HG02678 (cell line): Measurements from ENCODE around the gene PFN1.
A peak's percentile ranks its signal among the peaks of the same experiment; 100 is the strongest.

Experiments used
- ATAC-seq: cut with Tn5 transposase; IDR thresholded peaks from one replicate; pipeline ENCODE4 v1.9.1; 2021; ENCODE audit warnings: mild to moderate bottlenecking, moderate library complexity; ENCODE audit not compliant: unreplicated experiment

The PFN1 gene

DNA sequence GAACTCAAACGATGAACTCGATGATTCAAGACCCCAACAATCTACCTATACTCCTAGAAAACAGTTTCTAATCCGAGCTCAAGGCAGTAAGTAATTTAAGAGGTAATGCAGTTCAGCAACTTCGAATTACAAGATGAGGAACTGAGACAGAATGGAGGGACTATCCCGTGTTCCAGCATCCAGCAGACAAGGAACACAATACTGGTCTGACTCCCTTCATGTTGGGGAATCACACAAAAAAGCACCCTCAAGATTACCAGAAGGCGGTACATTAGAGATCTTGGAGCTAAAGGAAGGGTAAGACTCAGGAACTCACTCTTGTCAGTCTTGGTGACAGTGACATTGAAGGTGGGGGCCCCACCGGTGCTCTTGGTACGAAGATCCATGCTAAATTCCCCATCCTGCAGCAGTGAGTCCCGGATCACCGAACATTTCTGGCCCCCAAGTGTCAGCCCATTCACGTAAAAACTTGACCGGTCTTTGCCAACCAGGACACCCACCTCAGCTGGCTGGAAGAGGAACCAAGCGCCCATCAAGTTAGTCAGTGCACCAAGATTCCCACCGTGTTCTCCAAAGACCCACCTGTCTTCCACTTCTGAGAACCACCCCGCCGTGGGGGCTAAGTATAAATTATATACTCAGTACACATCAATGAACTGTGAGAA is 1.9 kb downstream of the PFN1 start:
- no peak for ATAC-seq

DNA sequence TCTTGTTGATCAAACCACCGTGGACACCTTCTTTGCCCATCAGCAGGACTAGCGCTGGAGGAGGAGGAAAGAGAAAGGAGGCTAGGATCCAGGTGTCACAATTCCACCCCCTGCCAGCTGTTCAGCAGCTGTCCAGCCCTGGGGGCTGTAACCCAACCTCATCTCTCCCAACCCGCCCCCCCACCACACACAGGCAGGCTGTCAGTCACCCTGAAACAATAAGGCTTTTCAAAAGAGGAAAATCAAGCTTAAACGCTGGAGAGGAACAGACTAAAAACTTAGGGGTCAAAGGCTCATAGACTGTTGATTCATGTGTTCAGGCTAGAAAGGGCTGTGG is 2.4 kb downstream of the PFN1 start:
- ATAC-seq, result no peak

DNA sequence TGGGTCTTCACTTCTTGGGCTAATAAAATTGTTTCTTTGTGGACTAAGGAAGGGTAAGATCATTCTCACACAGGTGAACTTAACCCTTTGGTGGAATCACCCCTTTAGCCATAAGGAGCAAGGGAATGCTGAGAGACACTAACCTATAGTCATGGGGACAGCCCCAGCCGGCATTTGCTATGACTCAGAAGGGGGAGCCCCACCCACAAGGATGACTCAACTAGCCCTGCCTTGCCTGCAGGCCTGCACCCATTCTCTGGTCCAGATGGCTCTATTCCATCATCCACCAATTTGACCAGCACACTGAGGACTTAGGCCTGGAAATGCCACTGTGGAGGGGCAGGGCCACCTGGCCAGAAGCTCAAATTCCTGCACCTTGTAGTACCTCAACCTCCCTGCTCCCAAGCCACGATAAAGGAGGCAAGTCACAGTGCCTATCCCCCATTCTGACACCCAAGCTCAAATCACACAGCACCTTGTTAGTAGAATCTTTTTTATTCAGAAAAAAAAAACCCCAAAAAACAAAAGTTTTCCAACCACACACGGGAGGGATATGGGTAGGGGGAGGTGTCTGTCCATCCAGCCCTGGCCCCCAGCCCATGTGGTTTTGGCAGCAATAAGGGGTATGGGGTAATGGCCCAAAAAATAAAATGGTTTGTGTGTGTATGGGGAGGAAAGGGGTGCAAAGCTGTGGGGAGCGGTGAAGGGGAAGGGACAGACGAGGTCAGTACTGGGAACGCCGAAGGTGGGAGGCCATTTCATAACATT is 3.0 kb downstream of the PFN1 start:
- no peak for ATAC-seq

DNA sequence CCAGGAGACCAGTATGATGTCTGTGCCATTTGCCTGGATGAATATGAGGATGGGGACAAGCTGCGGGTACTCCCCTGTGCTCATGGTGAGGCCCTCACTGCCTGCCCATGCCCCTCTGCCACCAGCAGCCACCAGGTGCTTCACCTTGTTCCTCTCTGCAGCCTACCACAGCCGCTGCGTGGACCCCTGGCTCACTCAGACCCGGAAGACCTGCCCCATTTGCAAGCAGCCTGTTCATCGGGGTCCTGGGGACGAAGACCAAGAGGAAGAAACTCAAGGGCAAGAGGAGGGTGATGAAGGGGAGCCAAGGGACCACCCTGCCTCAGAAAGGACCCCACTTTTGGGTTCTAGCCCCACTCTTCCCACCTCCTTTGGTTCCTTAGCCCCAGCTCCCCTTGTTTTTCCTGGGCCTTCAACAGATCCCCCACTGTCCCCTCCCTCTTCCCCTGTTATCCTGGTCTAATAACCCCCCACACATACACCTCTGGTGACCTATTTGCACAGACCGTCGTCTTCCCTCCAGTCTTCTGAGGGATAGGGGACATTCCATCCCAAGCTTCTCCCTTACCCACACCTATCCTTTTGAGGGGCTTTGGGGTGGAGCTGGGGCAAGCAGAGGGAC is 3.7 kb downstream of the PFN1 start:
- ATAC-seq, result no peak

DNA sequence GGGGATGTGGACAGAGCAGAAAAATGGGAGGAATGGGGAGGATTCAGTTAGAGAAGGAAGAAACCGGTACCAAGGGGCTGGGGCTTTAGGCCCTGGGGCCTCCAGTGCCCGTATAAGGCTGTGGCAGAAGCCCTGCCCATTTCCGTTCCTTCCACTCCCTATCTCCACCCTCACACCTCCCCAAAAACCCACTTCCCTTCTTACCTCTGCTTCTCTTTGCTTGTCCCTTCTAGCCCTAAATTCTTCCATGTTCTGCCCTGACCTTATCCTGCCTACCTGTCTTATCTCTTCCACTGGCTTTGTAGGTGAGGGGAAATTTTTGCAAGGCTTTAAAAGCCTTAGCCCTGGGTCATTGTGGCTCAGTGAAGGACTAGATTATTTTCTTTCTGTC is 4.2 kb downstream of the PFN1 start:
- no peak for ATAC-seq

DNA sequence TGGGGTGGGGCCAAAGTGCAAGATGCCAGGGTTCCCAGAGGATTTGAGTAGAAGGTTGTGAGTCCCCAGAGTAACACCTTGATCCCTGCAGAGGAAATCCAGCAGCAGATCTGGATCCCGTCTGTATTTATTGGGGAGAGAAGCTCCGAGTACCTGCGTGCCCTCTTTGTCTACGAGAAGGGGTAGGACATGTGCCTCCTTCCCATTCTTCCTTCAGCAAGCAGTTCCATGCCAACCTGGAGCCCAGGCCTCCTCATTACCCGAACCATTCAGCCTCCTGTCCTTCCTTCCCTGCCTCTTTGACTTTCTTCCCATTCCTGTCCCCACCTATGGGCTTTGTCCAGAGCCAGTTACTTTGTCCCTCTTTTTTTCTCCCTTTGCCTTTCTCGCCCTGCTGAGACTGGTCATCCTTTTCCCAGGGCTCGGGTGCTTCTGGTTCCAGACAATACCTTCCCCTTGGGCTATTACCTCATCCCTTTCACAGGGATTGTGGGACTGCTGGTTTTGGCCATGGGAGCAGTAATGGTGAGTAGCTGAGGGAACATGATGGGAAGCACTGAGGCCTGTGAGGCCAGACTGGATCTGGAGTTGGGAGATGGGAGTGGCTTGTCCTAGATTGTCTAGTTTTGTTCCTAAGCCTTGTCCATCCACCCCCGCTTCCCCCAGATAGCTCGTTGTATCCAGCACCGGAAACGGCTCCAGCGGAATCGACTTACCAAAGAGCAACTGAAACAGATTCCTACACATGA is 5.4 kb downstream of the PFN1 start:
- no peak for ATAC-seq

DNA sequence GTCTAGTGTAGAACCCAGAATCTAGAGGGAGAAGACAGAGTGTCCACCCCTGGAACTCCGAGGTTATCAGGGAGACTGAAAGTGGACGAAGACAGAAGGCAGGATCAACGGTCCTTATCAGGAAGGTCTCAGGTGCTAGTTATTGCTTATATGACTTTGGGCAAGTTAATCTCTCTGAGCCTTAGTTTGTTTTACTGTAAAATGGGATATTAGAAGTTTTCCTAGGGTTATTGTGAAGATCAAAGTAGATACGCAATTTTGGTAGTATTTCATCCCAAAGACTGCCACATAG is 7.1 kb downstream of the PFN1 start:
- ATAC-seq, result no peak

DNA sequence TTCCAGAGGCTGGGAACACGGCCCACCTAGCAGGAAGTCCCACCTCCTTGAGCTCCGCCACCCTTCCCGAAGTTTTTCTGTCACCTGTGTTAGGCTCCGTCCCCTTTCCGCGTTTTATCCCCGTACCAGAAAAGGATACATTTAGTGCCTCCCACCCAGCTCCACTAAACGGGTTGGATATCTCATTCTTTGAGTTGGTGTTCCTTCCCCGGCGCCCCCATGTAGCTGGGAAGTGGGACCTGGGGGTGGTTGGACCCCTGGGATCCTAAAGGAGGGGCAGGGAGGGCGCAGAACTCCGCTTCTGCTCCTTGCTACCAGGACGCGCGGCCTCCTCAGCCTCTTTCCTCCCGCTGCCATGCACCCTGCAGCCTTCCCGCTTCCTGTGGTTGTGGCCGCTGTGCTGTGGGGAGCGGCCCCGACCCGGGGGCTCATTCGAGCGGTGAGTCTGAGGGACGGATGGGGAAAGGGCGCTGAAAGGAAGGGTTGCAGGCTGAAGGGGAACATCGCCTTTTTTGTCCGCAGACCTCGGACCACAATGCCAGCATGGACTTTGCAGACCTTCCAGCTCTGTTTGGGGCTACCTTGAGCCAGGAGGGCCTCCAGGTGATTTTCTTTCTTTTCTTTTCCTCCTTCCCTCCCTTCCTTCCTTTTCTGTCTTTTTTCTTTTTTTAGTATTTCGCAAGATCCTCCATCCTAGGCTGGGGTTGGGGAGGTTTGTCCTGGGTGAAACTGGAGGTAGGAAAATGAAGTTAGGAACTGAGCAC is 7.6 kb downstream of the PFN1 start:
- no peak for ATAC-seq

DNA sequence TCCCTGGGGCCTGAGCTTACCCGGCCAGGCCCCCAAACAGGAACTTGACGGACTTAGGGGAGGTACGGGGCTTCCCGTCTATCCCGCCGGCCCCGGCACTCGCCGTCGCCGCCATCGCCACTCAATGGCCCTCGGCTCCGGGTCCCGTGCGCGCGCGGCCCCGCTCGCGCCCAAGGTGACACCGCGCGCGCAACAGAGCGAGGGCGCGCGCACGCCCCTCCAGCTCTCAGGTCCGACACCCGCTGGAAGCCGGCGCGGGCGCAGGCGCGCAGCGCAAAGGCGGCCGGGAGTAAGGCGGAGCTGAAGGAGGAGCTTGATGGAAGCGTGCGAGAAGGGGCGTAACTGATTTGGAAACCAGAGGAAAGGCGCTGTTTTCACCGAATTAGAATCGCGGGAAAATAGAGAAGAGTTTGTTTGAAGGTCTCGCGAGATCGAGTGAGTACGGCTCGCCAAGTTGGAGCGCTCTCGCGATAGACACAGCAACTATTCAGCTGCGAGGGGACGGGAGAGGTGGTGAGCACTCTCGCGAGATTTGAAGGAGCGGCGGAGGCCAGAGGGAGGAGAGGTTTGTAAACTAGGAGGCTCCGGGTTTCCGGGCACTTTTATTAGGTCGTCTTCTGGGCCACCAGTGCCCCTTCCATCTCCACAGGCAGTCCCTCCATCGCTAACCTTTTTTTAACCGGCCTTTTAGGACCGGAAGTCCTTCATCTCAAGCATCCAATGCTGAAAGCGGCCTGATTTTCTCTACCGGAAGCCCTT is 8.4 kb downstream of the PFN1 start, which contains the start of the genes RNF167 and SLC25A11:
Gene RNF167 (plus strand): TSS at position 473 of the 759 bp plus-strand sequence. CDS start 642 bp downstream, outside the sequence.
Gene SLC25A11 (minus strand): TSS at position 251 of the 759 bp plus-strand sequence. CDS start 136 bp downstream, at position 115.
- peak; percentile 77 for ATAC-seq

DNA sequence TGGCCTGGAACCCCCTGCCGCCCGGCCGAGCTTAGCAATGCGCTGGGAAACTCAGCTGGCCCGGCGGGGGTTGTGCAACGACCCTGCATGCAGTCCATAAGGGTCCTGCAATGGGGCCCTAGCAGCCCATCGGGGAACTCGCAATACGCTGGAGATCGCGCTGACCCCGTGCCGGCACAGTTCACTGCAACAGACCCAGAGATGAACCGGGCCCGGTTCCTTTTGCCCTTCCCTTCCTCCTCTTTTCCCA is 8.9 kb downstream of the PFN1 start:
- ATAC-seq, result peak; percentile 4

DNA sequence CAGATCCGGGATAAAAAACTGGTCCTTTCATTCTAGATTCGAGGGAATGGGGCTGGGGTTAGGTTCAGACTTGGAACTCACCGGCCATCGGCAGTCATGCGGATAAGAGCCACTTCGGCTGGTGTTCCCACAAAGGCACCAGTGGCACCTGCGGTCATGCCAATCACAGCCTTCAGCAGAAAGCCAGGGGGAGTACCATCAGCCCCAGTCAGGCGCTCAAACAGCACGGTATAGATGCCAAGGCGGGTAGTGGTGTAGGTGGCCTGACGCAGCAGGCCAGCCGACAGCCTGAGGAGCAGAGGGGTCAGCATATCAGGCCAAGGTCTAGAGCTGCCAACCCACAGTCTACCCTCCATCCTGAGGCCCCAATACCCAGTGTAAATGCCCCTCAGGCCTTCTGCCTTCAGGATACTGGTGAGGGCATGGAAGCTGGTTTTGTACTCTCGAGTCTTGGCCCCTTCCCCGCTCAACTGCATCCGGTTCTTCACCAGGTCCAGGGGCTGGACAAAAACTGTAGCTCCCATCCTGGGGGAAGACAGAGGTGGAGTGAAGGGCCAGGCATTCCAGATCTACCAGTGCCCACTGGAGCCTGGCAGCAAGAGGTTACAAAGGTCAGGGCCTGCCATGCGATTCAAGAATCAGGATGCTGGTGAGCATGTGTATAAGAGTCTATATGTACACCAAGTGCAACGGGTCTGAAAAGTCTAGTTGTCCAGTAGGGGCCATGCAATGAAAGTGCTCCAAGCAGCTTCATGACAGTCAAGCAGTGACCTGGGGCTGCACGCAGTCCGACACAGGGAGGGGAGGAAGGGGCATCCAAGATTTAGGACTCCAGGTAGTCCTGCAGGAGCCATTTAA is 9.4 kb downstream of the PFN1 start:
- no peak for ATAC-seq

DNA sequence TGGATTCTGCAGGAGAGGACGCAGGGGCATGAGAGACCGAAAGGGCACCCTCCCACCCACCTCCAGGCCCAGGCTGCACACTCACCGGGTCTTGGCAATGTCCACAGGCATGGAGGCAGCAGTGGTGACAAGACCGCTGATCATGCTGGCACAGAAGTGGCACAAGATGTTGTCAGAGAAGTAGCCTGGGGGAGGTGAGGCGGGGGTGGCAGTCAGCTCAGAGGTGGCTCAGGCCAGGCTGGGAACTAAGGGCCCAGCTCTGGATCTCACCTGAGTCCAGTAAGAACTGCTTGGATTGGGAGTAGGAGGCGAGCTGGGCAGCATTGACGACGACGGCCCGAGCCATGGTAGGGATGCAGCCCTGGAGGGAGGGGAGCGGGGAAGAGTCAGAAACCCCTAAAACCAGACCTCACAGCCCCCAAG is 10.2 kb downstream of the PFN1 start:
- no peak for ATAC-seq

DNA sequence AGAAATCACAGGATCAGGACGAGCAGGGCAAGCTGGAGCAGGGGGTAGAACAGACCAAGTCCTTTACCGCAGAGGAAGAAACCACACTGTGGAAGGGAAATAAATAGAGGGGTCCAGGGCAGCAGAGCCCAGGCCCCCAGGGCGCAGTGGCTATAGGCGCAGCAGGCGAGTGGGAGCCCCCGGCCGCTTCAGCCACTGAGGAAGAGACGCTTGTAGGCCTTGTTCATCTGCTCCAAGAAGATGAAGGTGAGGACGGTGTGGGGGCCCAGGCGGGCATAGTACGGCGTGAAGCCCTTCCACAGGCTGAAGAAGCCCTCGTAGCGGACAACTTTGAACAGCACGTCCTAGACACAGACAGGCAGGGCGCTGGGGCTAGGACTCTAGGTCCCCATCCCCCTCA is 10.8 kb downstream of the PFN1 start:
- ATAC-seq, result no peak

DNA sequence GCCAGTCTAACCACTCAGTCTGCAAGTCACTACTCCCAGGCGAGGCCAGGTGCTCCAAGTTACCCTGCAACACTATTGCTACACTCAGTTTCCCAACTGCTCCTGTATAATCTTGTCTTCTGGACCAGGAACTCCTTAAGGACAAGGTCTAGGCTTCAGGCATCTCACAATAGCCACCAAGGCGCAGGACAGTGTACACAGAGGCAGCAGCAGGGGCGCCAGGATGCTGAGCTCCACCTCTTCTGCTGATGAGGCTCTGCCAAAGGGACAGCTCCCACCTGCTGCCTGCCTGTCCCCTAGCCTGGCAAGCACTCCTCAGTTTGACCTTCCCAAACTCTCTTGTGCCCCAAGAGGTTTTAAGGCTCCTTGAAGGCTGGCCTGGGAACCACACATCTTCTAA is 11.9 kb downstream of the PFN1 start:
- no peak for ATAC-seq

DNA sequence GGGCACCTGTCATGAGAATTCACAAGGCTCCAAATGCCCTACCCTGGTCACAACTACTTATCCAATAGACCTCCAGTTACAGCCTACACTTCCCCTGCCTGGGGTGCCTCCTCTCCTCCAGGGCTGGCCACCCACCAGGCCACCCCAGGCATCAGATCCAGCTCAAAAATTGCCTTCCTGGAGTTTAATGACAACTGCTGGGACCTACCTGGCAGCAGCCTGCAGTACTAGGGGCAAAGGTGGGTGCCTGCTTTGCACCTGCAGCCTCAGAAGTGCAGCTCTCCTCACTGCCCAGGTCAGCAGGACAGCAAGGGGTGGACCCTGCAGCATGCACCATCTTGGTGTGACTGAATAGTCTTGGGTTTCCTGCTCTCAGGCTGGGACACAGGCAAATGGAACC is 12.7 kb downstream of the PFN1 start:
- no peak for ATAC-seq

DNA sequence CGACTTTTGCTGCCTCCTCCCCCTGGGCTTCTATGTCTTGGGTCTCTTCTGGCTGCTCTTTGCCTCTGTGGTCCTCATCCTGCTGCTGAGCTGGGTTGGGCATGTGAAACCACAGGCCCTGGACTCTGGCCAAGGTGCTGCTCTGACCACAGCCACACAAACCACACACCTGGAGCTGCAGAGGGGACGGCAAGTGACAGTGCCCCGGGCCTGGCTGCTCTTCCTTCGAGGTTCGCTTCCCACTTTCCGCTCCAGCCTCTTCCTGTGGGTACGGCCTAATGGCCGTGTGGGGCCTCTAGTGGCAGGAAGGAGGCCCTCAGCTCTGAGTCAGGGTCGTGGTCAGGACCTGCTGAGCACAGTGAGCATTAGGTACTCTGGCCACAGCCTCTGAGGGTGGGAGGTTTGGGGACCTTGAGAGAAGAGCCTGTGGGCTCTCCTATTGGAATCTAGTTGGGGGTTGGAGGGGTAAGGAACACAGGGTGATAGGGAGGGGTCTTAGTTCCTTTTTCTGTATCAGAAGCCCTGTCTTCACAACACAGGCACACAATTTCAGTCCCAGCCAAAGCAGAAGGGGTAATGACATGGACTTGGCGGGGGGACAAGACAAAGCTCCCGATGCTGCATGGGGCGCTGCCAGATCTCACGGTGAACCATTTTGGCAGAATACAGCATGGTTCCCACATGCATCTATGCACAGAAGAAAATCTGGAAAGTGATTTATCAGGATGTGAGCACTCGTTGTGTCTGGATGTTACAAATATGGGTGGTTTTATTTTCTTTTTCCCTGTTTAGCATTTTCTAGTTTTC is 14.0 kb downstream of the PFN1 start:
- ATAC-seq, result peak; percentile 44

DNA sequence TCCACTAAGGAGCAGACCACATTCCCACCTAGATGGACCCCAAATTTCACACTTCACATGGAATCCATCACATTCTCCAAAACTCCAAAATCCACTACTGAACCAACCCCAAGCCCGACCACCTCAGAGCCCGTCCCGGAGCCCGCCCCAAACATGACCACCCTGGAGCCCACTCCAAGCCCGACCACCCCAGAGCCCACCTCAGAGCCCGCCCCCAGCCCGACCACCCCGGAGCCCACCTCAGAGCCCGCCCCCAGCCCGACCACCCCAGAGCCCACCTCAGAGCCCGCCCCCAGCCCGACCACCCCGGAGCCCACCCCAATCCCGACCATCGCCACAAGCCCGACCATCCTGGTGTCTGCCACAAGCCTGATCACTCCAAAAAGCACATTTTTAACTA is 14.7 kb downstream of the PFN1 start:
- ATAC-seq, result no peak

DNA sequence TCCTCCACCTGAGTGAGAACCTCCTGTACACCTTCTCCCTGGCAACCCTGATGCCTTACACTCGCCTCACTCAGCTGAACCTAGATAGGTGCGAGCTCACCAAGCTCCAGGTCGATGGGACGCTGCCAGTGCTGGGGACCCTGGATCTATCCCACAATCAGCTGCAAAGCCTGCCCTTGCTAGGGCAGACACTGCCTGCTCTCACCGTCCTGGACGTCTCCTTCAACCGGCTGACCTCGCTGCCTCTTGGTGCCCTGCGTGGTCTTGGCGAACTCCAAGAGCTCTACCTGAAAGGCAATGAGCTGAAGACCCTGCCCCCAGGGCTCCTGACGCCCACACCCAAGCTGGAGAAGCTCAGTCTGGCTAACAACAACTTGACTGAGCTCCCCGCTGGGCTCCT is 15.6 kb downstream of the PFN1 start:
- no peak for ATAC-seq

DNA sequence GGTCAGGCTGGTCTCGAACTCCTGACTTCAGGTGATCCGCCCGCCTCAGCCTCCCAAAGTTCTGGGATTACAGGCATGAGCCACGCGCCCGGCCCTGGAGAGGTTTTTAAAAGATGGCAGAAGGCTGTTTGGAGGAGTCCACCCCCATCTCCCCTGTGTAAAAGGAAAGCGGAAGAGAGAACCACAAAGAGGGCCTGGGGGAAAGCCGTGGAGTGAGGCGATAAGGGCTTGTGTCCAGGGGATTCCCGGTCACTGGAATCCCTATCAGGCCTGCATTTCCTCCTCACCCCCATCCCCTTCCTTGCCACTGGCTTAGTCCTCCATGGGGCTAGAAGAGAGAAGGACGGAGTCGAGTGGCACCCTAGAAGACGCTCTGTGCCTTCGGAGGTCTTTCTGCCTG is 16.4 kb downstream of the PFN1 start, which contains the start of gene GP1BA:
Gene GP1BA (plus strand): TSS at position 315 of the 400 bp plus-strand sequence. CDS start 328 bp downstream, outside the sequence.
- no peak for ATAC-seq
